ENCODE results near the gene SDHA.
"Not testable (repeated sequence)": the region's sequence is repeated elsewhere in the genome, so short reads cannot be mapped to it uniquely, and the experiment has no call there.

DNA sequence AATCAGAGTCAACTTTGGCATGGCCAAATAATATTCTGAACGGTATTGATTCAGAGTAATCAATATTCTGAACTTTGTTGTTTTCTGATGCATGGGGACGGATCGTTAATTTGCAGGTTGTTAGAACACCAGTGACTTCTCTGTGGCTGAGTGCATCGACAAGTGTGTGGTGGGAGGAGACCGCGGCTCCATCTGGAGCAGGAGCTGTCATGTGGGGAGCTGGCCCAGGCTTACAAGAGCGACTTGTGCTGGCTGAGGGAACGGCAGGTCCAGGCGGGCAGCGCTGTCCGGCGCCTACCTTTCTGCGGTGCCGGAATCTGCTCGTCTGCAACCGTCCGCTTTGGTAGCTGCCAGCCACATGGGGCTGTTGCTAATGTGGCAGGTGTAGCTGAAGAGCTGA is 9.3 kb downstream of the SDHA start:
- TF ChIP-seq, protein P1, sequence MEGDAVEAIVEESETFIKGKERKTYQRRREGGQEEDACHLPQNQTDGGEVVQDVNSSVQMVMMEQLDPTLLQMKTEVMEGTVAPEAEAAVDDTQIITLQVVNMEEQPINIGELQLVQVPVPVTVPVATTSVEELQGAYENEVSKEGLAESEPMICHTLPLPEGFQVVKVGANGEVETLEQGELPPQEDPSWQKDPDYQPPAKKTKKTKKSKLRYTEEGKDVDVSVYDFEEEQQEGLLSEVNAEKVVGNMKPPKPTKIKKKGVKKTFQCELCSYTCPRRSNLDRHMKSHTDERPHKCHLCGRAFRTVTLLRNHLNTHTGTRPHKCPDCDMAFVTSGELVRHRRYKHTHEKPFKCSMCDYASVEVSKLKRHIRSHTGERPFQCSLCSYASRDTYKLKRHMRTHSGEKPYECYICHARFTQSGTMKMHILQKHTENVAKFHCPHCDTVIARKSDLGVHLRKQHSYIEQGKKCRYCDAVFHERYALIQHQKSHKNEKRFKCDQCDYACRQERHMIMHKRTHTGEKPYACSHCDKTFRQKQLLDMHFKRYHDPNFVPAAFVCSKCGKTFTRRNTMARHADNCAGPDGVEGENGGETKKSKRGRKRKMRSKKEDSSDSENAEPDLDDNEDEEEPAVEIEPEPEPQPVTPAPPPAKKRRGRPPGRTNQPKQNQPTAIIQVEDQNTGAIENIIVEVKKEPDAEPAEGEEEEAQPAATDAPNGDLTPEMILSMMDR (IDR thresholded peaks at IDR 0.05) = not testable (repeated sequence)
- TF ChIP-seq ZFX (IDR thresholded peaks at IDR 0.05; ENCODE audit: borderline replicate concordance) = not testable (repeated sequence)

Data from 22Rv1 (cell line).